HepG2 (cell line): ENCODE data around the gene ACAA2. TPM values are rescaled to one million over a fixed set of nuclear protein-coding genes. Genes with fewer than 3 reads are reported as not detected.

ENCODE experiments used
- ATAC-seq: fragments of 200-7000 bp; cut with Tn5 transposase; 3 replicates; pipeline ENCODE4 v1.9.1; 2020; ENCODE audit warnings: mild to moderate bottlenecking, moderate library complexity
- BruUV-seq: library from RNA; stranded (reverse); fragments of 400-500 nt; replicated peaks from 2 replicates; lab custom pipeline; 2021; lab: Mats Ljungman, UMichigan
- CTCF ChIA-PET: fragments of 300-600 bp; formaldehyde crosslinking; extraction: SDS; loops from one replicate; lab custom pipeline; 2021; ENCODE audit warnings: low total read pairs, inconsistent platforms, low intra/inter-chr PET ratio; lab: Yijun Ruan, JAX
- POLR2A ChIA-PET: fragments of 350-600 bp; sonication (Branson Sonifier 250); formaldehyde crosslinking; loops from one replicate; lab custom pipeline; 2020; ENCODE audit warnings: antibody characterized with exemption, inconsistent platforms; lab: Yijun Ruan, JAX
- DNase-seq: peaks from one replicate; pipeline ENCODE4 v3.0.0-alpha.2; 2015; ENCODE audit warnings: low spot score
- FAIRE-seq: peaks from 3 replicates; lab custom pipeline; 2011; peaks lifted over from hg19 to GRCh38; lab: Jason Lieb, UNC
- H2AFZ ChIP-seq: one replicate; pipeline ENCODE4 v1.6.1; 2011; ENCODE audit warnings: low read length, inconsistent platforms
- H3K27ac ChIP-seq: fragments of 300-600 bp; 3 replicates; pipeline ENCODE4 v1.8.0; 2011; ENCODE audit warnings: mixed run types, mild to moderate bottlenecking, mixed read lengths, low read length, inconsistent platforms; ENCODE audit not compliant: insufficient read depth; ENCODE audit errors: extremely low read length
- H3K27me3 ChIP-seq, 2 experiments: fragments of 200-600 bp in 1 of 2; 2 replicates in 1 of 2; 3 replicates in 1 of 2; pipeline versions ENCODE4 v1.6.0 to v1.8.0; 2011; ENCODE audit warnings: low read length in 2 of 2, mild to moderate bottlenecking in 2 of 2, moderate library complexity in 2 of 2, inconsistent platforms in 1 of 2; ENCODE audit not compliant: insufficient read depth in 2 of 2, control insufficient read depth in 1 of 2
- H3K36me3 ChIP-seq, 2 experiments: fragments of 200-600 bp in 1 of 2; replicated peaks in 1 of 2; 2 replicates in 1 of 2; 3 replicates in 1 of 2; pipeline versions ENCODE4 v1.5.1 to v1.8.0; 2011; ENCODE audit warnings: low read length in 2 of 2, inconsistent platforms in 1 of 2; ENCODE audit not compliant: insufficient read depth in 2 of 2, control insufficient read depth in 1 of 2
- H3K4me1 ChIP-seq: 2 replicates; pipeline ENCODE4 v1.5.1; 2012; ENCODE audit warnings: low read length, inconsistent platforms; ENCODE audit not compliant: insufficient read depth
- H3K4me2 ChIP-seq: 2 replicates; pipeline ENCODE4 v1.6.0; 2011; ENCODE audit warnings: low read depth, low read length, inconsistent platforms
- H3K4me3 ChIP-seq, 3 experiments: fragments of 200-600 bp in 1 of 3; sonication (generic), shearing (Covaris generic) in 1 of 3; replicated peaks in 1 of 3; 2 replicates each; pipeline ENCODE4 v1.5.1; 2011 to 2016; ENCODE audit warnings: low read length in 3 of 3, inconsistent platforms in 2 of 3, low read depth in 2 of 3, mild to moderate bottlenecking in 2 of 3, control low read depth in 1 of 3, mixed read lengths in 1 of 3; ENCODE audit not compliant: insufficient read depth in 1 of 3
- H3K79me2 ChIP-seq: one replicate; pipeline ENCODE4 v1.6.1; 2011; ENCODE audit warnings: low read length, inconsistent platforms; ENCODE audit not compliant: insufficient read depth
- H3K9ac ChIP-seq: 2 replicates; pipeline ENCODE4 v1.6.0; 2011; ENCODE audit warnings: mild to moderate bottlenecking, low read depth, low read length, inconsistent platforms; ENCODE audit not compliant: insufficient read depth
- H3K9me3 ChIP-seq: 2 replicates; pipeline ENCODE4 v1.5.1; 2012; ENCODE audit warnings: mild to moderate bottlenecking, low read length
- H4K20me1 ChIP-seq: 2 replicates; pipeline ENCODE4 v1.6.0; 2011; ENCODE audit warnings: inconsistent platforms, mild to moderate bottlenecking, low read length, moderate library complexity; ENCODE audit not compliant: insufficient read depth
- ARNT2 ChIP-seq: sonication (generic); formaldehyde crosslinking; IDR thresholded peaks from 2 replicates; pipeline ENCODE4 v1.8.0; 2022; ENCODE audit warnings: mild to moderate bottlenecking, low read depth, missing genetic modification reagents, moderate library complexity
- ATM ChIP-seq: fragments of 450-650 bp; IDR thresholded peaks from 2 replicates; pipeline ENCODE4 v1.7.1; 2017; ENCODE audit warnings: mild to moderate bottlenecking, borderline replicate concordance
- FOXJ3 ChIP-seq: sonication (generic); formaldehyde crosslinking; IDR thresholded peaks from 2 replicates; pipeline ENCODE4 v1.4.0; 2020; ENCODE audit warnings: missing genetic modification reagents, mild to moderate bottlenecking, borderline replicate concordance
- GABPB1 ChIP-seq: IDR thresholded peaks from 2 replicates; pipeline ENCODE4 v1.6.1; 2016; ENCODE audit warnings: mild to moderate bottlenecking, missing genetic modification reagents, moderate library complexity, missing compliant biosample characterization
- HDAC1 ChIP-seq: sonication (generic); formaldehyde crosslinking; IDR thresholded peaks from 2 replicates; pipeline ENCODE4 v1.5.1; 2020; ENCODE audit warnings: mild to moderate bottlenecking, missing genetic modification reagents
- HNRNPUL1 ChIP-seq: fragments of 200-400 bp; formaldehyde crosslinking; IDR thresholded peaks from 2 replicates; pipeline ENCODE4 v1.6.1; 2017; ENCODE audit warnings: low read depth, mild to moderate bottlenecking, low read length, moderate library complexity
- MYC ChIP-seq: sonication (generic); formaldehyde crosslinking; IDR thresholded peaks from 2 replicates; pipeline ENCODE4 v1.9.0; 2021; ENCODE audit warnings: missing genetic modification reagents, borderline replicate concordance
- PHF20 ChIP-seq: sonication (generic); formaldehyde crosslinking; IDR thresholded peaks from 2 replicates; pipeline ENCODE4 v1.5.0; 2020; ENCODE audit warnings: mild to moderate bottlenecking, missing genetic modification reagents
- SMC3 ChIP-seq: IDR thresholded peaks from 2 replicates; pipeline ENCODE4 v1.6.1; 2011; ENCODE audit warnings: low read length, improper control_type of control experiment
- ZMAT3 ChIP-seq: sonication (generic); formaldehyde crosslinking; conservative IDR thresholded peaks from 2 replicates; pipeline ENCODE4 v1.7.0; 2021; ENCODE audit warnings: missing genetic modification reagents
- ZNF546 ChIP-seq: sonication (generic); formaldehyde crosslinking; conservative IDR thresholded peaks from 2 replicates; pipeline ENCODE4 v1.8.1; 2023; ENCODE audit warnings: mild to moderate bottlenecking, missing genetic modification reagents
- ZNF75D ChIP-seq: sonication (generic); formaldehyde crosslinking; IDR thresholded peaks from 2 replicates; pipeline ENCODE4 v1.8.1; 2023; ENCODE audit warnings: missing genetic modification reagents, mild to moderate bottlenecking, borderline replicate concordance
- WGBS: methylation state at CpG from one replicate; pipeline ENCODE4 v1.1.6; 2017; ENCODE audit warnings: low lambda C conversion rate; 5-methylcytosine and 5-hydroxymethylcytosine counted together
- in situ Hi-C: cut with HindIII; loops from 2 replicates; pipeline ENCODE4 v1.10.0; 2017; ENCODE audit warnings: low pct_unique_long_range_greater_than_20kb; ENCODE audit not compliant: extremely low pct_ligation_motif_present
- intact Hi-C: fragments of 100-400 bp; cut with micrococcal nuclease; formaldehyde crosslinking; loops from one replicate; pipeline ENCODE4 v1.10.0; 2022; ENCODE audit not compliant: unreplicated experiment
- polyA plus RNA-seq, 8 experiments: library from polyadenylated mRNA; depleted of rRNA in 3 of 8; stranded (reverse) in 7 of 8; unstranded in 1 of 8; fragments of >200 nt; fragmentation: Illumina TruSeq in 4 of 8; extraction: Trizol in 4 of 8; gene quantifications; 2 replicates each; pipeline versions ENCODE4 v1.2.1 to v1.2.3, GENCODE V29; 2011 to 2016; ENCODE audit warnings: low read depth in 4 of 8, missing spikeins in 1 of 8, mixed read lengths in 1 of 8; ENCODE audit not compliant: insufficient read depth in 1 of 8
- total RNA-seq, 5 experiments: library from RNA; depleted of rRNA; stranded (reverse); fragments of >200 nt; fragmentation: Illumina TruSeq; extraction: Trizol; gene quantifications; 2 replicates each; pipeline ENCODE4 v1.2.3, GENCODE V29; 2016; ENCODE audit warnings: low read depth in 1 of 5
- TF ChIP-seq, protein P1 (sequence below): sonication (generic); formaldehyde crosslinking; IDR thresholded peaks from 2 replicates; pipeline ENCODE4 v1.5.0; 2020; ENCODE audit warnings: missing genetic modification reagents
- TF ChIP-seq, protein P2 (sequence below), 2 experiments: sonication (generic) in 1 of 2; formaldehyde crosslinking in 1 of 2; IDR thresholded peaks; 2 replicates each; pipeline versions ENCODE4 v1.4.0 to v1.6.1; 2016 to 2020; ENCODE audit warnings: borderline replicate concordance in 1 of 2, low read depth in 1 of 2, mild to moderate bottlenecking in 1 of 2, missing genetic modification reagents in 1 of 2
- TF ChIP-seq, protein P3 (sequence below): IDR thresholded peaks from 2 replicates; pipeline ENCODE4 v1.6.1; 2016; ENCODE audit warnings: missing compliant biosample characterization, missing genetic modification reagents, borderline replicate concordance

Gene ACAA2
- total and polyA plus RNA-seq, 2 of the 13 experiments (the other 11 are each of a cell fraction or from before 2014, with no cell fraction given): 51.6 to 182 TPM

- FAIRE-seq (no peak), ATAC-seq (no peak), DNase-seq (no peak)
- TF ChIP-seq GABPB1 (CRISPR knock-in tag) (no peak), ZNF75D (CRISPR knock-in tag) (no peak), MYC (no peak), HDAC1 (CRISPR knock-in tag) (no peak), ARNT2 (CRISPR knock-in tag) (no peak), HNRNPUL1 (no peak), PHF20 (no peak), FOXJ3 (CRISPR knock-in tag) (no peak), ZMAT3 (CRISPR knock-in tag) (no peak), ZNF546 (no peak), ATM (no peak), SMC3 (no peak)
- TF ChIP-seq, protein P1, sequence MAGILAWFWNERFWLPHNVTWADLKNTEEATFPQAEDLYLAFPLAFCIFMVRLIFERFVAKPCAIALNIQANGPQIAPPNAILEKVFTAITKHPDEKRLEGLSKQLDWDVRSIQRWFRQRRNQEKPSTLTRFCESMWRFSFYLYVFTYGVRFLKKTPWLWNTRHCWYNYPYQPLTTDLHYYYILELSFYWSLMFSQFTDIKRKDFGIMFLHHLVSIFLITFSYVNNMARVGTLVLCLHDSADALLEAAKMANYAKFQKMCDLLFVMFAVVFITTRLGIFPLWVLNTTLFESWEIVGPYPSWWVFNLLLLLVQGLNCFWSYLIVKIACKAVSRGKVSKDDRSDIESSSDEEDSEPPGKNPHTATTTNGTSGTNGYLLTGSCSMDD: no peak
- TF ChIP-seq, protein P2, sequence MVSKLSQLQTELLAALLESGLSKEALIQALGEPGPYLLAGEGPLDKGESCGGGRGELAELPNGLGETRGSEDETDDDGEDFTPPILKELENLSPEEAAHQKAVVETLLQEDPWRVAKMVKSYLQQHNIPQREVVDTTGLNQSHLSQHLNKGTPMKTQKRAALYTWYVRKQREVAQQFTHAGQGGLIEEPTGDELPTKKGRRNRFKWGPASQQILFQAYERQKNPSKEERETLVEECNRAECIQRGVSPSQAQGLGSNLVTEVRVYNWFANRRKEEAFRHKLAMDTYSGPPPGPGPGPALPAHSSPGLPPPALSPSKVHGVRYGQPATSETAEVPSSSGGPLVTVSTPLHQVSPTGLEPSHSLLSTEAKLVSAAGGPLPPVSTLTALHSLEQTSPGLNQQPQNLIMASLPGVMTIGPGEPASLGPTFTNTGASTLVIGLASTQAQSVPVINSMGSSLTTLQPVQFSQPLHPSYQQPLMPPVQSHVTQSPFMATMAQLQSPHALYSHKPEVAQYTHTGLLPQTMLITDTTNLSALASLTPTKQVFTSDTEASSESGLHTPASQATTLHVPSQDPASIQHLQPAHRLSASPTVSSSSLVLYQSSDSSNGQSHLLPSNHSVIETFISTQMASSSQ (IDR thresholded peaks at IDR 0.05; ENCODE audit: low read depth): no peak
- TF ChIP-seq, protein P2 (CRISPR knock-in tag; IDR thresholded peaks at IDR 0.05; ENCODE audit: borderline replicate concordance): no peak
- TF ChIP-seq, protein P3, sequence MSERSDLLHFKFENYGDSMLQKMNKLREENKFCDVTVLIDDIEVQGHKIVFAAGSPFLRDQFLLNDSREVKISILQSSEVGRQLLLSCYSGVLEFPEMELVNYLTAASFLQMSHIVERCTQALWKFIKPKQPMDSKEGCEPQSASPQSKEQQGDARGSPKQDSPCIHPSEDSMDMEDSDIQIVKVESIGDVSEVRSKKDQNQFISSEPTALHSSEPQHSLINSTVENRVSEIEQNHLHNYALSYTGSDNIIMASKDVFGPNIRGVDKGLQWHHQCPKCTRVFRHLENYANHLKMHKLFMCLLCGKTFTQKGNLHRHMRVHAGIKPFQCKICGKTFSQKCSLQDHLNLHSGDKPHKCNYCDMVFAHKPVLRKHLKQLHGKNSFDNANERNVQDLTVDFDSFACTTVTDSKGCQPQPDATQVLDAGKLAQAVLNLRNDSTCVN (CRISPR knock-in tag): no peak
- H2AFZ ChIP-seq: no peak overlapping the region
- H3K9me3 ChIP-seq: no peaks in the 10 kb centered on the region
- no TSS peak for BruUV-seq
- H3K79me2 ChIP-seq: no peaks in the 10 kb centered on the region
- no peaks in the 10 kb centered on the region for H3K4me1 ChIP-seq
- H3K4me3 ChIP-seq: no peak overlapping the region
- H3K27ac ChIP-seq: no peak overlapping the region
- no peaks in the 10 kb centered on the region; a peak in 1 of 5 replicates for H3K27me3 ChIP-seq
- intact Hi-C loops: no loop called here
- in situ Hi-C loops: no loop called here
- WGBS: 13% methylated on average over 3 of the region's 3 CpGs
- no peak overlapping the region for H3K4me2 ChIP-seq
- H4K20me1 ChIP-seq: no peaks in the 10 kb centered on the region
- CTCF ChIA-PET: no interaction called here
- no peaks in the 10 kb centered on the region for H3K36me3 ChIP-seq
- no peak overlapping the region for H3K9ac ChIP-seq
- POLR2A ChIA-PET: no interaction called here
Observed at GRCh38 chr18:49764032-49764431, 49.3 kb downstream of the ACAA2 start.
